Type B pancreatic cell (in vitro differentiated cells): ENCODE data around the gene PPP2R2B. TPM values are rescaled to one million over a fixed set of nuclear protein-coding genes. Genes with fewer than 3 reads are reported as not detected.

ENCODE experiments used
- DNase-seq: peaks from one replicate; pipeline ENCODE4 v3.0.0; 2021; ENCODE audit warnings: mixed read lengths; ENCODE audit not compliant: unreplicated experiment; ENCODE audit errors: extremely low spot score
- H3K27ac Mint-ChIP-seq: 2 replicates; pipeline ENCODE4 v1.8.0; 2021; ENCODE audit warnings: mild to moderate bottlenecking, mixed read lengths
- H3K27me3 Mint-ChIP-seq: 2 replicates; pipeline ENCODE4 v1.8.0; 2021; ENCODE audit warnings: mixed read lengths
- H3K36me3 Mint-ChIP-seq: 2 replicates; pipeline ENCODE4 v1.8.0; 2021; ENCODE audit warnings: mixed read lengths
- H3K4me1 Mint-ChIP-seq: one replicate; pipeline ENCODE4 v1.8.0; 2021; ENCODE audit warnings: mixed read lengths; ENCODE audit not compliant: unreplicated experiment
- H3K4me3 Mint-ChIP-seq: 2 replicates; pipeline ENCODE4 v1.8.0; 2021; ENCODE audit warnings: mild to moderate bottlenecking, mixed read lengths
- H3K9me3 Mint-ChIP-seq: 2 replicates; pipeline ENCODE4 v1.8.0; 2021; ENCODE audit warnings: mixed read lengths
- total RNA-seq: library from RNA; stranded (reverse); gene quantifications from 2 replicates; pipeline ENCODE4 v1.2.1, GENCODE V29; 2021; ENCODE audit warnings: low replicate concordance
- TF ChIP-seq, protein P1 (sequence below): fragments of 200-600 bp; sonication (generic); conservative IDR thresholded peaks from 2 replicates; pipeline ENCODE4 v1.5.0; 2021; ENCODE audit warnings: antibody characterized with exemption, mild to moderate bottlenecking

The PPP2R2B gene
- total RNA-seq, 1 donor from 2014 or later: 29.1 TPM

DNA sequence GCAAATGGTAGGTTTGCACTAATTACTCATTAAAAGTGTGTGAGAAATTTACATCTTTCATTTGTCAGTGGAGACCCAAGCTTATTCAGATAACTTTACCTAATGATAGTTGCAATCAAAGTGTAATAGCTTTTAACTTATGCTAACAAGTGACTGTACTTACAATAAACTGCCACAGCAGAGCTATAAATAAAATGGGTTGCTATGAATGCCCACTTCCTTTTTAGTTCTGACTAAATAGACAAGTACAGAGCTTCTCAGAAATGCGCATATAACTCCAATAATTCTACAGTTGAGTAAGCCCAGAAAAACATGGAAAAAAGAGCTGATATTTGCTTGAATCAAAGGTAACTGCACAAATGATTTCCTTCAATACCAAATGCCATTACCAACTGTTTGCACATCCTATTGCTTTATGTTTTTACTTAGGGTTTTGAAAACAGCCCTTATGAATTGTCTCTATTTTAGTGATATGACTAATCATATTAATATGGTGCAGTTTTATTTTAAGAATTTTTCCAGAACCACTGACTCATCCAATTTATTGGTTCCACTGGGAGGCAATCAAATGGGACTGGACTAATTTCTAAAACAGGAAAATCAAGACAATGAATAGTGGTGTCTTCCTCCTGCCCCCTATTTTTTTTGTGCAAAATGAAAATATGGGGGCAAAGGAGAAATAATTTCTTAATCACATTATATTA, 84.1 kb downstream of the PPP2R2B start:
- TF ChIP-seq, protein P1, sequence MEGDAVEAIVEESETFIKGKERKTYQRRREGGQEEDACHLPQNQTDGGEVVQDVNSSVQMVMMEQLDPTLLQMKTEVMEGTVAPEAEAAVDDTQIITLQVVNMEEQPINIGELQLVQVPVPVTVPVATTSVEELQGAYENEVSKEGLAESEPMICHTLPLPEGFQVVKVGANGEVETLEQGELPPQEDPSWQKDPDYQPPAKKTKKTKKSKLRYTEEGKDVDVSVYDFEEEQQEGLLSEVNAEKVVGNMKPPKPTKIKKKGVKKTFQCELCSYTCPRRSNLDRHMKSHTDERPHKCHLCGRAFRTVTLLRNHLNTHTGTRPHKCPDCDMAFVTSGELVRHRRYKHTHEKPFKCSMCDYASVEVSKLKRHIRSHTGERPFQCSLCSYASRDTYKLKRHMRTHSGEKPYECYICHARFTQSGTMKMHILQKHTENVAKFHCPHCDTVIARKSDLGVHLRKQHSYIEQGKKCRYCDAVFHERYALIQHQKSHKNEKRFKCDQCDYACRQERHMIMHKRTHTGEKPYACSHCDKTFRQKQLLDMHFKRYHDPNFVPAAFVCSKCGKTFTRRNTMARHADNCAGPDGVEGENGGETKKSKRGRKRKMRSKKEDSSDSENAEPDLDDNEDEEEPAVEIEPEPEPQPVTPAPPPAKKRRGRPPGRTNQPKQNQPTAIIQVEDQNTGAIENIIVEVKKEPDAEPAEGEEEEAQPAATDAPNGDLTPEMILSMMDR: no peak
- no peak overlapping the region for H3K4me3 Mint-ChIP-seq
- H3K27ac Mint-ChIP-seq: no peak overlapping the region
- H3K36me3 Mint-ChIP-seq: no peaks in the 10 kb centered on the region
- no peak for DNase-seq
- no peaks in the 10 kb centered on the region for H3K9me3 Mint-ChIP-seq
- peaks cover 18% of the 10 kb centered on the region for H3K27me3 Mint-ChIP-seq
- peaks cover 30% of the 10 kb centered on the region for H3K4me1 Mint-ChIP-seq

DNA sequence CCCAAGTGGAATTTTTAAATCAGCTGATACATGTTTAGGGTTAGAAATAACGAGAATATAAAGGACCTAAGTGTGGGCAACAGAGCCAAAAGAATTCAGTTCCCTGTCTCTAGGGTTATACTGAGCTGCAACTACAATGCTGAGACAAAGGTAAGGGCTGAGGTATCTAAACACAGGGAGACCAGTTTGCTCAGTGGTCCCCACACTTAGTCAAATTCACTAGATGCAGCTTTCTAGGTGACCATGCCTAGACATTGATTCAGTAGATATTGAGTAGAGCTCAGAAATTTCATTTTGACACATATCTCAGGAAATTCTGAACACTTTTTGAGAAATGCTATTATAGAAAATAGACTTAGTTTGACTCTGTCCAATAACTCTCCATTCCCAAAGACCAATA, 84.8 kb downstream of the PPP2R2B start:
- peaks cover 30% of the 10 kb centered on the region for H3K4me1 Mint-ChIP-seq
- no peaks in the 10 kb centered on the region for H3K9me3 Mint-ChIP-seq
- H3K27ac Mint-ChIP-seq: no peak overlapping the region
- H3K4me3 Mint-ChIP-seq: no peak overlapping the region
- TF ChIP-seq, protein P1: no peak
- DNase-seq: no peak
- H3K27me3 Mint-ChIP-seq: peaks cover 11% of the 10 kb centered on the region
- H3K36me3 Mint-ChIP-seq: no peaks in the 10 kb centered on the region

DNA sequence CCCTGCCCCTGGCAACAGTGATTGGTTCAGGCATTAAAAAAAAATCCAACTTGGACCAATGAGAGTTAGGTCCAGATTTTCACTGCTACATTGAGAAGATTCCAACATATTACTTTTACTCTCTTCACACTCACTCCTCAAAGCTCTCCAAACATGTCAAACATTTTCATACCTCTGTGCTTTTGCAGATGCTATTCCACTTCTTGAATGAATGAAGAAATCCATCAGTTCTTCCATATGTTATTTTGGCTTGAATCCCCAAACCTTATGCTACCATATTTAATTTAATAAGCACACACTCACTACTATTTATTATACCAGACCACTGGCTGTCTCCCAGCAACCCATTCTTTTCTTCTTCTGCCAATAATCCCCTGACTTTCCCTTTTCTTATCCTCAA, 87.1 kb downstream of the PPP2R2B start:
- Mint-ChIP-seq H3K9me3 (no peaks in the 10 kb centered on the region), H3K27ac (no peak overlapping the region), H3K27me3 (peaks cover 6% of the 10 kb centered on the region), H3K4me1 (peaks cover 15% of the 10 kb centered on the region), H3K36me3 (no peaks in the 10 kb centered on the region), H3K4me3 (no peak overlapping the region)
- no peak for DNase-seq
- TF ChIP-seq, protein P1: no peak

DNA sequence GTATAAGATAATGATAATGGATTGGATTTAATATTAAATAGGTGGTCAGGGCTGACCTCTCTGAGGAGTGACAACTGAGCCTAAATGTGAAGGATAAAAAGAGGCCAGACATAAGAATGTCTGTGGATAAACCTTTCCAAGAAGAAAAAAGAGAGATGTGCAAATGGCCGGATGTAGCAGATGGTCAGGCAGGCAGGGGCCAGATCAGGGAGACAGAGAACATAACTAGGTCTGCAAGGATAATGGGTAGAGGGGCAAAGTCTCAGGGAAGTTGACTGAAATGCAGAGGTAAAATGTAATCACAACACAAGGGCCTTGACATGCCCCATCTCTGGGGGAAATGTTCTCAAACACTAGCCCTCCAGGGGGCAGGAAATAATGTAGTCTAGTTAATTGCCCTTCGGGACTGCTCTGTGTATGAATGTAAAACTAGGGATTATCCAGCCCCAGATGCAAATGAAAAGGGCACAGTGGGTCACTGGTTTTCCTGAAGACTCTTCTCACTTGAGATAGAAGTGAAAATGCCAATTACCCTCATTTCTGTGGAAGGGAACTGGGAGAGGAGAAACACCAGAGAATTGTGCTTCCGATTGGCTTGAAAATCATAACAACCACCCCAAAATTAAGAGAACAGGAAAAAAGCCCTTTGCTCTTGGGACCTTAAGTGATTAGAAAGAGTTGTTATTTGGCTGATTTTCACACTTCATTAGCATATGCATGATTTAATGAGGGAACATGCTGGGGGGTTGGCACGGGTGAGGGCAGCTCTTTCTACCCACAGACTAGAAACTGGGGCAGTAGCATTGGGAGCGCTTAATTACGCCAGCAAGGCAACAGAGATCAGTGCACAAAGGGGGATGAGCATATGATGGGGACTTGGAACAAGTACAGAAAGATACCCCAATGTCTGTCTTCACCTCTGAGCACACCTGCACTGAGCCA, 88.6 kb downstream of the PPP2R2B start:
- no peak overlapping the region for H3K27ac Mint-ChIP-seq

DNA sequence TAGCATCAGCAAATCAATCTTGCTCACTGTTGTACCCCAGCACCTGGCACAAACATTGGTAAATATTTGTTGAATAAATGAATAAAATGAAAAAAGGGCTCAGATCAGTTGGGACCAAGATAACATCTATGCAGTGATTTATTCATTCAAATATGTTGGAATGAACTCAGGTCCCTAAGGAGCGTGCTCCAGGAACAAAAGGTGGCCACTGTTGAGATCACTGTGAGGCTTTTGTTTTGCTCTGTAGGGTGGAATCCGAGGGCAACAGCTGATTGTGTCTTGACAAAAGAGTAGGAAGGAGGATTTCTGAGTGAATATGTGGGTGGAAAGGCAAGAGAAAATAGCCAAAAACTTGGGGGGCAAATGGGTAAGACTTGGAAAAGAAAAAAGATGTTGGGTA, 89.7 kb downstream of the PPP2R2B start:
- H3K36me3 Mint-ChIP-seq: no peaks in the 10 kb centered on the region
- no peak overlapping the region for H3K27ac Mint-ChIP-seq
- peaks cover 2% of the 10 kb centered on the region for H3K27me3 Mint-ChIP-seq
- DNase-seq: no peak
- TF ChIP-seq, protein P1: no peak
- peaks cover 15% of the 10 kb centered on the region for H3K4me1 Mint-ChIP-seq
- H3K9me3 Mint-ChIP-seq: no peaks in the 10 kb centered on the region
- no peak overlapping the region for H3K4me3 Mint-ChIP-seq

More for the DNA sequence above, 88.6 kb downstream of the PPP2R2B start:
- Mint-ChIP-seq H3K36me3 (no peaks in the 10 kb centered on the region), H3K27me3 (peaks cover 2% of the 10 kb centered on the region), H3K4me1 (peaks cover 15% of the 10 kb centered on the region), H3K4me3 (no peak overlapping the region), H3K9me3 (no peaks in the 10 kb centered on the region)
- TF ChIP-seq, protein P1: no peak
- no peak for DNase-seq
